A549 (cell line): ENCODE data around the gene AFF3.

Experiments used
- CEBPB ChIP-seq, 2 experiments: fragments of >200 bp in 1 of 2; sonication (Bioruptor Twin) in 1 of 2; formaldehyde crosslinking in 1 of 2; IDR thresholded peaks; 2 replicates each; pipeline ENCODE4 v1.6.1; 2012 to 2016
- CTCF ChIP-seq: fragments of >200 bp; sonication (Bioruptor Twin); formaldehyde crosslinking; IDR thresholded peaks from 3 replicates; pipeline ENCODE4 v1.5.1; 2016
- E2F6 ChIP-seq: IDR thresholded peaks from 2 replicates; pipeline ENCODE4 v1.6.1; 2012; ENCODE audit warnings: low read depth, borderline replicate concordance
- EHMT2 ChIP-seq: fragments of 200-600 bp; sonication (generic); IDR thresholded peaks from 2 replicates; pipeline ENCODE4 v1.6.1; 2016; ENCODE audit warnings: antibody characterized with exemption, low read depth, mild to moderate bottlenecking, moderate library complexity
- EP300 ChIP-seq, 2 experiments: fragments of >200 bp; sonication (Bioruptor Twin); formaldehyde crosslinking; IDR thresholded peaks; 2 replicates in 1 of 2; 3 replicates in 1 of 2; pipeline ENCODE4 v1.6.1; 2016 to 2017
- JUNB ChIP-seq: fragments of >200 bp; sonication (Bioruptor Twin); formaldehyde crosslinking; IDR thresholded peaks from 2 replicates; pipeline ENCODE4 v1.6.1; 2016
- MAX ChIP-seq: IDR thresholded peaks from 2 replicates; pipeline ENCODE4 v1.6.1; 2012
- PHF8 ChIP-seq: fragments of 200-600 bp; sonication (generic); IDR thresholded peaks from 2 replicates; pipeline ENCODE4 v1.6.1; 2016; ENCODE audit warnings: low read depth, mild to moderate bottlenecking, antibody characterized with exemption, moderate library complexity, borderline replicate concordance
- POLR2A ChIP-seq: IDR thresholded peaks from 2 replicates; pipeline ENCODE4 v1.6.1; 2012; ENCODE audit warnings: mild to moderate bottlenecking, low read length
- POLR2AphosphoS2 ChIP-seq: conservative IDR thresholded peaks from 2 replicates; pipeline ENCODE4 v1.6.1; 2012; ENCODE audit warnings: low read length, improper control_type of control experiment, inconsistent platforms
- REST ChIP-seq: fragments of 200-600 bp; sonication (generic); IDR thresholded peaks from 2 replicates; pipeline ENCODE4 v1.6.1; 2016; ENCODE audit warnings: antibody characterized with exemption, mild to moderate bottlenecking, moderate library complexity
- SREBF2 ChIP-seq: fragments of 450-650 bp; IDR thresholded peaks from 2 replicates; pipeline ENCODE4 v1.6.1; 2014; ENCODE audit warnings: mild to moderate bottlenecking, moderate library complexity

GRCh38 chr2:100033976-100034375, 108.4 kb downstream of the AFF3 start:
- TF ChIP-seq REST (no peak), CTCF (no peak), CEBPB (IDR thresholded peaks at IDR 0.05) (no peak), POLR2AphosphoS2 (no peak), EP300 (IDR thresholded peaks at IDR 0.05) (no peak), SREBF2 (no peak), POLR2A (no peak), PHF8 (no peak), MAX (no peak), JUNB (no peak), EHMT2 (no peak), E2F6 (no peak)
